Mucosa of descending colon (tissue), 3 donors: ENCODE results near the gene TSPAN2. TPM values are rescaled to one million over a fixed set of nuclear protein-coding genes. Genes with fewer than 3 reads are reported as not detected.

Source experiments
- ATAC-seq: fragments of 200-7000 bp; cut with Tn5 transposase; one replicate; pipeline ENCODE4 v1.9.1; 2020; ENCODE audit warnings: mild to moderate bottlenecking, moderate library complexity
- DNase-seq, 3 donors: peaks; one replicate each; pipeline ENCODE4 v3.0.0-alpha.2; 2020
- H3K36me3 ChIP-seq: fragments of 200-600 bp; one replicate; pipeline ENCODE4 v1.8.0; 2021; ENCODE audit warnings: low read depth, mild to moderate bottlenecking
- H3K4me1 ChIP-seq: fragments of 200-600 bp; one replicate; pipeline ENCODE4 v1.8.0; 2021; ENCODE audit warnings: low read depth, mild to moderate bottlenecking
- H3K4me3 ChIP-seq: fragments of 200-600 bp; one replicate; pipeline ENCODE4 v1.8.0; 2021; ENCODE audit warnings: mild to moderate bottlenecking
- H3K9me3 ChIP-seq: fragments of 200-600 bp; one replicate; pipeline ENCODE4 v1.8.0; 2021; ENCODE audit warnings: mild to moderate bottlenecking
- intact Hi-C, 2 donors: fragments of 100-400 bp; cut with DNase I in 1 of 2; cut with micrococcal nuclease in 1 of 2; formaldehyde crosslinking; loops; one replicate each; pipeline versions ENCODE4 v1.11.0 to v1.11.1; 2022; cut with DNase I, micrococcal nuclease
- total RNA-seq, 3 donors: library from RNA; stranded (reverse); fragmentation: NEBNext Ultra II Directional in 2 of 3; extraction: Animal tissue kit (Norgen Biotek cat#: 25700) in 2 of 3; gene quantifications; one replicate each; pipeline versions ENCODE4 v1.2.1 to v1.2.4, GENCODE V29; 2021 to 2023
- TF ChIP-seq, protein P1 (sequence below): fragments of 200-600 bp; IDR thresholded peaks from one replicate; pipeline ENCODE4 v1.8.0; 2022; ENCODE audit warnings: antibody characterized with exemption, mild to moderate bottlenecking
- donor health status: DM: no; HTN: no; CAD: no; lungs with moderate emphysema.
- donor health status: DM: no; HTN: no; CAD: no.
- donor health status: DM: no; HTN: yes; CAD: no.

Gene TSPAN2
- total RNA-seq, 3 donors from 2014 or later: 4.3 to 84.2 (median 6.3) TPM

DNA sequence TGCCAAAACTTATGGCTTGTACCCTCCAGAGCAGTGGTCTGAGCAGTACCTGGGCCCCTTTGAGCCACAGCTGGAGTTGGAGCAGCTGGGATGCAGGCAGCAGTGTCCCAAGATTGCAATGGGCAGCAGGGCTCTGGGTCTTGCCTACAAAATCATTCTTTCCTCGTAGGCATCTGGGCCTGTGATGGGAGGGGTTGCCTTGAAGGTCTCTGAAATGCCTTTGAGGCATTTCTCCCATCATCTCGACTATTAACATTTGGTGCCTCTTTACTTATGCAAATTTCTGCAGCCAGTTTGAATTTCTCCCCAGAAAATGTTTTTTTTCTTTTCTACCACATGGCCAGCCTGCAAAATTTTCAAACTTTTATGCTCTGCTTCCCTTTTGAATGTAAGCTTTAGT, 31.0 kb upstream of the TSPAN2 start:
- TF ChIP-seq, protein P1, sequence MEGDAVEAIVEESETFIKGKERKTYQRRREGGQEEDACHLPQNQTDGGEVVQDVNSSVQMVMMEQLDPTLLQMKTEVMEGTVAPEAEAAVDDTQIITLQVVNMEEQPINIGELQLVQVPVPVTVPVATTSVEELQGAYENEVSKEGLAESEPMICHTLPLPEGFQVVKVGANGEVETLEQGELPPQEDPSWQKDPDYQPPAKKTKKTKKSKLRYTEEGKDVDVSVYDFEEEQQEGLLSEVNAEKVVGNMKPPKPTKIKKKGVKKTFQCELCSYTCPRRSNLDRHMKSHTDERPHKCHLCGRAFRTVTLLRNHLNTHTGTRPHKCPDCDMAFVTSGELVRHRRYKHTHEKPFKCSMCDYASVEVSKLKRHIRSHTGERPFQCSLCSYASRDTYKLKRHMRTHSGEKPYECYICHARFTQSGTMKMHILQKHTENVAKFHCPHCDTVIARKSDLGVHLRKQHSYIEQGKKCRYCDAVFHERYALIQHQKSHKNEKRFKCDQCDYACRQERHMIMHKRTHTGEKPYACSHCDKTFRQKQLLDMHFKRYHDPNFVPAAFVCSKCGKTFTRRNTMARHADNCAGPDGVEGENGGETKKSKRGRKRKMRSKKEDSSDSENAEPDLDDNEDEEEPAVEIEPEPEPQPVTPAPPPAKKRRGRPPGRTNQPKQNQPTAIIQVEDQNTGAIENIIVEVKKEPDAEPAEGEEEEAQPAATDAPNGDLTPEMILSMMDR: no peak
- intact Hi-C loops: no loop called here

DNA sequence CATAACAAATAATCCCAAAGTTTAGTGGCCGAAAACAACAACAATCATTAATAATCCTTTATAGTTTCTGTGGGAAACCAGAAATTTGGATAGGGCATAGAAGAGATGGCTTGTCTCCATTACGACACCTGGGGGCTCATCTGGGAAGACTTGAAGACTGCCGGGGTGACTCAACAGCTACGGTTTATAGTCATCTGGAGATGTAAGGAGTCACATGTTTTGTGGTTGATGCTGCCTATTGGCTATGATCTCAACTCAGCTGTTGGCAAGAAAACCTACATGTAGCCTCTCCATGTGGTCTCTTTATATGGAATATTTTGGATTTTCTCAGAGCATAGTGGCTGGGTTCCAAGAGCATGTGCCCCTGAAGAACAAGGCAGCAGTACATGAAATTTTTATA, 29.3 kb upstream of the TSPAN2 start:
- TF ChIP-seq, protein P1: no peak
- Histone ChIP-seq H3K36me3 (no peaks in the 10 kb centered on the region), H3K4me3 (no peak overlapping the region), H3K9me3 (peaks cover 7% of the 10 kb centered on the region), H3K4me1 (no peaks in the 10 kb centered on the region)
- DNase-seq (no peak), ATAC-seq (no peak)
- intact Hi-C loops: no loop called here

More for the DNA sequence above, 31.0 kb upstream of the TSPAN2 start:
- no peaks in the 10 kb centered on the region for H3K36me3 ChIP-seq
- DNase-seq (no peak), ATAC-seq (no peak)
- no peaks in the 10 kb centered on the region for H3K4me1 ChIP-seq
- peaks cover 7% of the 10 kb centered on the region for H3K9me3 ChIP-seq
- no peak overlapping the region for H3K4me3 ChIP-seq

DNA sequence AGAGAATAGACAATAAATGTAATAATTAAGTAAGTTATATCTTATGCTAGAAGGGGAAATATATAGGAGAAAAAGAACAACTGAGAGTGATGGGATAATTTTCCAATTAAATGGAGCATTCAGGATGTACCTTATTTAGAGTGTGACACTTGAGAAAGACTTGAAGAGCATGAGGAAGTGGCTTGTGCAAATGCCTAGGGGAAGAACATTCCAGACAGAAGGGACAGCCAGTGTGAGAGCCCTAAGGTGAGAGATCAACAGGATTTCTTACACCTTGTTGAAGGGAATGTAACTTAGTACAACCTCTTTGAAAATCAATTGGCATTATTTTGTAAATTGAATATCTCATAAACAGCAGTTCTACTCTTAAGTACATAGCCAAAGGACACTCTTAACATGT, 28.8 kb upstream of the TSPAN2 start:
- Histone ChIP-seq H3K36me3 (no peaks in the 10 kb centered on the region), H3K4me1 (no peaks in the 10 kb centered on the region), H3K4me3 (no peak overlapping the region), H3K9me3 (peaks cover 7% of the 10 kb centered on the region)
- ATAC-seq (no peak), DNase-seq (no peak)
- TF ChIP-seq, protein P1: no peak
- intact Hi-C loops: no loop called here

DNA sequence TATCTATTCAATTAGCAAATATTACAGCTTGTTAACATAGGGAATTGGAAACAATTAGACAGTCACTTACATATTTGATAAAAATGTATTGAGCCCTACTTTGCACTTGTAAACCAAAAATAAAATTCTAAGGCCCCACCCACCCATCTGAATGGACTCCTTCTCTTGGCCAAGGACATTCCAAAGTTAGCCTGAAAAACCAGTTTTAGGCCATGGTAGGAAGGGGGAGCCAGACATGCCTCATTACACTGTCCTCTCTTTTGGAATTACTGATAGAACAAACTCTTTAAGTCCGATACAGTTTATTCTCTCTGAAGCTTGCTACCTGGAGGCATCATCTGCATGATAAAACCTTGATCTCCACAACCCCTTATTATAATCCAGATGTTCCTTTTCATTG, 28.0 kb upstream of the TSPAN2 start:
- H3K9me3 ChIP-seq: peaks cover 7% of the 10 kb centered on the region
- no peak overlapping the region for H3K4me3 ChIP-seq
- TF ChIP-seq, protein P1: no peak
- intact Hi-C loops: no loop called here
- ATAC-seq (no peak), DNase-seq (no peak)
- no peaks in the 10 kb centered on the region for H3K36me3 ChIP-seq
- no peaks in the 10 kb centered on the region for H3K4me1 ChIP-seq

DNA sequence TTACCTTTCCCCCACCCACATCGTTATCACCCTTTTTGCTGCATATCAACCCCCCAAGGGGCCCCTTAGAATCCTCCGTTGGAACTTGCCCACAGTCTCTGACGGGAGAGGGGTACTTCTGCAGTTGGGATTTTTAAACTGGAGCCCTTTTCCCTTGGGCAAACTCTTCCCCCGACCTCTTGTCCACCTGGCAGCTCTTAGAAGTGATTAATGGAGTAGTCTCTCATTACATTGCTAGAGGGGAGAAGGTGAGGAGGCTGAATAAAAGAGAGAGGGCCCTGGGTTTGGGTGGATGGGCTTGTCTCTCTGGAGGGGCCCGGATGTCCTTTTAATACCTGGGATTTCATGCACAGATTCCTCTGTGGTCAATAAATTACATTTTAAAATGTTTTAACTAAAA, 27.2 kb upstream of the TSPAN2 start:
- H3K4me3 ChIP-seq: no peak overlapping the region
- TF ChIP-seq, protein P1: no peak
- no peaks in the 10 kb centered on the region for H3K36me3 ChIP-seq
- H3K4me1 ChIP-seq: no peaks in the 10 kb centered on the region
- peaks cover 3% of the 10 kb centered on the region for H3K9me3 ChIP-seq
- ATAC-seq (no peak), DNase-seq (no peak)
- intact Hi-C loops: no loop called here

DNA sequence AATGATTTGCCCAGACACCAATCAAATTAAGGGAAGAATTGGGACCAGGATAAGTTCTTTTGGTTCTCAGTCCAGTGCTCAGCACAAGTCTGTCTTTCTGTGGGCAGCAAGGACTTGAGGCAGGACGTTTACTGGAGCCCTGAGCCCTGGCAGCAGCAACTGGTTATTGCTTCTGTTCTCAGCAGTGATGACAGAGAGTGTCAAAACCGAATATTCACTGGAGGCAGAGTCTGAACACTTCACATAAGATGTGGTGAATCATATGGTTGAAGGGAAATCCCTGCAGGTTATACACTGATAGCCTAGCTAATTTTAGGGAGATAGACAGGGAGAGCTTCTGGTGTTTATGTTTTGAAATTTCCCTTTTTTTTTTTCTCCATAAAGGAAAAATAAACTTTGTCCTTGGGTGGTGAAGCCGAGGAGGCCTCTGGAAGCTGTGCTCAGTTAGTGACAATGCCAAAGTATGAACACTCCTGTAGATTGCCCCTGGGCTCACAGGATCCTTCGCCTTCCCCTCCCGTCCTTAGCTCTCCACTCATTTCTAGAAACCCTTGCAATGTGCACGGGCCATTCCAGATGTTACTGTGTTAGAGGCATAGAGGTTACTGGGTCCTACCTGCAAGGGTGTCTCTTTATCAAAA, 26.3 kb upstream of the TSPAN2 start:
- TF ChIP-seq, protein P1: no peak
- H3K4me3 ChIP-seq: no peak overlapping the region
- intact Hi-C loops: no loop called here
- no peaks in the 10 kb centered on the region for H3K4me1 ChIP-seq
- no peaks in the 10 kb centered on the region for H3K9me3 ChIP-seq
- no peak for DNase-seq
- ATAC-seq: no peak
- H3K36me3 ChIP-seq: no peaks in the 10 kb centered on the region
